ENCODE results near the gene POGLUT3.

DNA sequence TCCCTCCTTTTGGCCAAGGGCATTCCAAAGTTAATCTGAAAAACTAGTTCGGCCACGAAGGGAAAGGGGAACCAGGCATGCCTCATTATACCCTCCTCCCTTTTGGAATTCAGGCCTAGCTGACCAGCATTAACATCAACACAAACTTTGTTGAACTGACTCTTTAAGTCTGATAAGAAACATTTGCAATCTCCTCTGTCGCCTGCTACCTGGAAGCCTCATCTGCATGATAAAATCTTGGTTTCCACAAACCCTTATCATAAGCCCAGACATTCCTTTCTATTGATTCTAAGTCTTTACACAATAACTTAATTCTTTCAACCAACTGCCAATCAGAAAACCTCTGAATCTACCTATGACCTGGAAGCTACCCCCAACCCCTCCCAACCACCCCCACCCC, 11.4 kb downstream of the POGLUT3 start:
- TF ChIP-seq, protein P1, sequence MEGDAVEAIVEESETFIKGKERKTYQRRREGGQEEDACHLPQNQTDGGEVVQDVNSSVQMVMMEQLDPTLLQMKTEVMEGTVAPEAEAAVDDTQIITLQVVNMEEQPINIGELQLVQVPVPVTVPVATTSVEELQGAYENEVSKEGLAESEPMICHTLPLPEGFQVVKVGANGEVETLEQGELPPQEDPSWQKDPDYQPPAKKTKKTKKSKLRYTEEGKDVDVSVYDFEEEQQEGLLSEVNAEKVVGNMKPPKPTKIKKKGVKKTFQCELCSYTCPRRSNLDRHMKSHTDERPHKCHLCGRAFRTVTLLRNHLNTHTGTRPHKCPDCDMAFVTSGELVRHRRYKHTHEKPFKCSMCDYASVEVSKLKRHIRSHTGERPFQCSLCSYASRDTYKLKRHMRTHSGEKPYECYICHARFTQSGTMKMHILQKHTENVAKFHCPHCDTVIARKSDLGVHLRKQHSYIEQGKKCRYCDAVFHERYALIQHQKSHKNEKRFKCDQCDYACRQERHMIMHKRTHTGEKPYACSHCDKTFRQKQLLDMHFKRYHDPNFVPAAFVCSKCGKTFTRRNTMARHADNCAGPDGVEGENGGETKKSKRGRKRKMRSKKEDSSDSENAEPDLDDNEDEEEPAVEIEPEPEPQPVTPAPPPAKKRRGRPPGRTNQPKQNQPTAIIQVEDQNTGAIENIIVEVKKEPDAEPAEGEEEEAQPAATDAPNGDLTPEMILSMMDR (IDR thresholded peaks at IDR 0.05): no peak
- TF ChIP-seq EZH2phosphoT487 (IDR thresholded peaks at IDR 0.05): no peak

Measured in neural progenitor cell (in vitro differentiated cells).